Central memory CD8-positive, alpha-beta T cell (primary cell): ENCODE results near the gene ADARB2.

Experiments
- ATAC-seq: fragments of 150-1000 bp; cut with Tn5 transposase; replicated peaks from 2 replicates; pipeline ENCODE4 v1.10.0; 2022; ENCODE audit warnings: mild to moderate bottlenecking, moderate FRiP score, moderate number of reproducible peaks; ENCODE audit not compliant: poor library complexity, severe bottlenecking; ENCODE audit errors: extremely low read depth
- DNase-seq, 2 donors: peaks; one replicate each; pipeline ENCODE4 v3.0.0; 2021; ENCODE audit warnings: low spot score in 2 of 2
- H3K27ac Mint-ChIP-seq: one replicate; pipeline ENCODE4 v1.8.0; 2022; ENCODE audit warnings: low read depth, mild to moderate bottlenecking, moderate library complexity, mixed read lengths
- H3K27me3 Mint-ChIP-seq: one replicate; pipeline ENCODE4 v1.8.0; 2022; ENCODE audit warnings: mixed read lengths
- H3K36me3 Mint-ChIP-seq: one replicate; pipeline ENCODE4 v1.8.0; 2022; ENCODE audit warnings: mild to moderate bottlenecking, moderate library complexity, mixed read lengths; ENCODE audit not compliant: insufficient read depth
- H3K4me1 Mint-ChIP-seq: one replicate; pipeline ENCODE4 v1.8.0; 2022; ENCODE audit warnings: mixed read lengths
- H3K4me3 Mint-ChIP-seq: one replicate; pipeline ENCODE4 v1.8.0; 2022; ENCODE audit warnings: mild to moderate bottlenecking, moderate library complexity, mixed read lengths
- H3K9me3 Mint-ChIP-seq: one replicate; pipeline ENCODE4 v1.8.0; 2022; ENCODE audit warnings: mixed read lengths

The ADARB2 gene

DNA sequence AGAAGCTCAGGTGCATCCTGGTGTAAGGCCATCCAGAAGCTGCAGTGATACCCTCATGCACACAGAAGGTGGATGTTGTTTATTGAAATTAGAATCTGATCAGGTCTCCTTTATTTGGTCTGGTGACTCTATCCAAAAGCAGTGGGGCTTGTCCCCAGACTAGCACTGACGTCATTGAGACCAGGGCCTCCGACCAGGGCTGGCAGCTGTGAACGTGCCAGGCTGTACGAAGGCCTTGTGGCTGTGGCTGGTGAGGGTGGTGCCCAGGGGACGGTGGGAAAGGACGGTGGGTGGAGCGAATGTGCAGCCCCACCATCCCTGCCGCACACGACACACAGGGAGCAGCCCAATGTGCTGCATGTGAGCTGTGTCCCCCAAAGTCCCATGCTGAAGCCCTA lies 160.0 kb downstream of the ADARB2 start:
- ATAC-seq (no peak), DNase-seq (no peak)
- Mint-ChIP-seq H3K9me3 (no peaks in the 10 kb centered on the region), H3K27ac (no peak overlapping the region), H3K4me3 (no peak overlapping the region), H3K4me1 (no peaks in the 10 kb centered on the region), H3K27me3 (peaks cover 5% of the 10 kb centered on the region), H3K36me3 (no peaks in the 10 kb centered on the region)

DNA sequence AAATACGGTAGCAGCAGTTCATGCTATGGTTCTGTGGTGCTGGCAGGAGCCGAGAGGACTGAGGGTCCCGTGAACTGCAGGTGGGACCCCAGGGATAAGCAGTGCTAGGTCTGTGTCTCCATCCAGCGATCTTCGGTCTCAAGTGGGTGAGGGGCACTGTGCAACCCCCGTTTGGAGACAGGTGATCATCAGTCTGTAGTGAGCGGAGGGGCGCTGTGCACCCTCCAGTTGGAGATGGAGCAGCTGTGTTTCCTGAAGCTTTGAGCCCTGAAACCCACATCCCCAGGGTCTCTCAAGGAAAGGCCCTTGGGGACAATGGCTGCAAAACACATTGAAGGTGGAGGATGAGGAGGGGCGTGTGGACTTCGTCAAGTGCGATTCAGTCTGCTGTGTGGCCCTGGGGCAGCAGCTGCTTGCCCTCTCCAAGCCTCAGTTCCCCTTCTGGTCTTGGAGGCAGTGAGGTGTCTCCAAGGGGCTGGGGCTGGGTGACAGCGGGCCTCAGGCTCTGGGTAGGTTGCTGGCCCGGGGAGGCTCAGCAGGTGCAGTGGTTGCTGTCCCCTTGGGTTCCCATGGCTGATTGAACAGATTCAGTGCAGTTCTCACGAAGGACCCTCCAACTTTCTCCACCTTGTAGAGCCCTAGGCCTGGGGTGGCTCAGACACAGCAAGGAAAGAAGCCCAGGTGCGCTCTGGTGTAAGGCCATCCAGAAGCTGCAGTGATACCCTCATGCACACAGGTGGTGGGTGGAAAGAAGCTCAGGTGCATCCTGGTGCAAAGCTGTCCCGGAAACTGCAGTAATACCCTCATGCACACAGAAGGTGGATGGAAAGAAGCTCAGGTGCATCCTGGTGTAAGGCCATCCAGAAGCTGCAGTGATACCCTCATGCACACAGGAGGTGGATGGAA lies 160.6 kb downstream of the ADARB2 start:
- DNase-seq (no peak), ATAC-seq (no peak)
- H3K4me3 Mint-ChIP-seq: no peak overlapping the region
- H3K36me3 Mint-ChIP-seq: peaks cover 3% of the 10 kb centered on the region
- H3K4me1 Mint-ChIP-seq: no peaks in the 10 kb centered on the region
- peaks cover 2% of the 10 kb centered on the region for H3K9me3 Mint-ChIP-seq
- H3K27ac Mint-ChIP-seq: no peak overlapping the region
- peaks cover 11% of the 10 kb centered on the region for H3K27me3 Mint-ChIP-seq

DNA sequence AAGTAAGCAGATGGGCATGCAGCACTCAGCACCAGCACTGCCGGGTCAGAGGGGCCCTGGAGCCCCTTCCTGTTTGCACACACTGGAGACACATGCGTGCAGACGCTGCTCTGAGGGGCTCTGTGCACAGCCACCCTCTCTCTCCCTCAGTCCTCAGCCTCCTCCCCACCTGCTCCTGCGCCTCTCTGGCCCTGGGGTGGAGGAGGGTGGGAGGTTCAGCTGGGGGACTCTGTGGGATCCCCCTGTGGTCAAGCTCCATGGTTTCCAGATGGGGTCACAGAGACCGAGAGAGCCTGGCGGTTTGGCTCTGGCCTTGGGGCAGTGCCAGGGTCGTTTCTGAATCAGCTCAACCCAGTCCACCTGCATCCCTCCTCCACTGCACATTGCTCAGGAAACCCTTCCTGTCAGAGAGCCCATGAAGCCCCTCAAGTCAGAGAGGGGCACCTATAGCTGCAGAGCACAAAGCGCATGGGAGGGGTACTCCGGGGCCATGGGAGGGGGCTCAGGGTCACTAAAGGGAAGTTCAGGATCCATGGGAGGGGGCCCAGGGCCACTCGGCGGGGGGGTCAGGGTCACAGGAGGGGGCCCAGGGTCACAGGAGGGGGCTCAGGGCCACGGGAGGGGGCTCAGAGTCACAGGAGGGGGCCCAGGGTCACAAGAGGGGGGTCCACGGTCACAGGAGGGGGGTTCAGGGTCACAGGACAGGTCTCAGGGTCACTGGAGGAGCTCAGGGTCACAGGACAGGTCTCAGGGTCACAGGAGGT lies 161.7 kb downstream of the ADARB2 start:
- DNase-seq (no peak), ATAC-seq (no peak)
- Mint-ChIP-seq H3K9me3 (peaks cover 7% of the 10 kb centered on the region), H3K4me1 (no peaks in the 10 kb centered on the region), H3K4me3 (no peak overlapping the region), H3K36me3 (peaks cover 5% of the 10 kb centered on the region), H3K27ac (no peak overlapping the region), H3K27me3 (peaks cover 19% of the 10 kb centered on the region)

DNA sequence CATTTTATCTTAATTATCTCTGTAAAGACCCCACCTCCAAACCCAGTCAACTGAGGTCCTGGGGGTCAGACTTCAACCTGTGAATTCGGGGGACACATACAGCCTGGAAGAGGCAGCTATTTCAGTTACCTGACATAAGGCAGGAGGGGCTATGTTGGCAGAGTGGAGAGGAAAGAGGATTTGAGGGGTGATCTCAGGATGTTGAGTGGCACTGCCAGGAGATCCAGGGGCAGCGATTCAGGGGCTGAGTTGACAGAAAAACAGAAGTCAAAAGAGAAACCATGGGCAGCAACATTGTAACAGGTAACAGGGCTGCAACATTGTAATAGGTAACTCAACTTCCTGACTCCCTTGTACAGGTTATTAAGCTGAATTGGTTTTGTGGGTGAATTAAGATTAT lies 162.6 kb downstream of the ADARB2 start:
- H3K27me3 Mint-ChIP-seq: peaks cover 19% of the 10 kb centered on the region
- ATAC-seq: no peak
- no peak overlapping the region for H3K27ac Mint-ChIP-seq
- no peak overlapping the region for H3K4me3 Mint-ChIP-seq
- peaks cover 5% of the 10 kb centered on the region for H3K36me3 Mint-ChIP-seq
- no peaks in the 10 kb centered on the region for H3K4me1 Mint-ChIP-seq
- peaks cover 7% of the 10 kb centered on the region for H3K9me3 Mint-ChIP-seq
- DNase-seq: no peak

DNA sequence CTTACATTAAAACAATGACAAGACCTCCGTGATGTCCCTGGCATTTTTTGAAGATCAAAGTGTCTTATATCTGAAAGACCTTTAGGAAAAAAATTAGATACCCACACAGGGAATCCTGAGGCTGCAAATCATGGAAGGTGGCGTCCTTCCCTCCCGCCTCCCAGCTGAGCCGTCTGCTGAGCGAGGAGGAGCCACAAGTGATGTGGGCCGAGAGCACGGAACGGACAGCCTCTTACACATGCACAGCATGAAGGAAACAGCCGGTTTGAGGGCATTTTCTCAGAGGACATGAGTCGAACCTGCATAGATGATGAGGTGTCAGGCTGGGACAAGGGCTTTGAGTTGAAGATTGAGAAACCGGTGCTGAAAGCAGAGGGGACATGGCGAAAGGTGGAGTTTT lies 163.3 kb downstream of the ADARB2 start:
- DNase-seq (no peak), ATAC-seq (no peak)
- Mint-ChIP-seq H3K36me3 (peaks cover 5% of the 10 kb centered on the region), H3K27me3 (peaks cover 19% of the 10 kb centered on the region), H3K27ac (no peak overlapping the region), H3K4me3 (no peak overlapping the region), H3K4me1 (no peaks in the 10 kb centered on the region), H3K9me3 (peaks cover 7% of the 10 kb centered on the region)

DNA sequence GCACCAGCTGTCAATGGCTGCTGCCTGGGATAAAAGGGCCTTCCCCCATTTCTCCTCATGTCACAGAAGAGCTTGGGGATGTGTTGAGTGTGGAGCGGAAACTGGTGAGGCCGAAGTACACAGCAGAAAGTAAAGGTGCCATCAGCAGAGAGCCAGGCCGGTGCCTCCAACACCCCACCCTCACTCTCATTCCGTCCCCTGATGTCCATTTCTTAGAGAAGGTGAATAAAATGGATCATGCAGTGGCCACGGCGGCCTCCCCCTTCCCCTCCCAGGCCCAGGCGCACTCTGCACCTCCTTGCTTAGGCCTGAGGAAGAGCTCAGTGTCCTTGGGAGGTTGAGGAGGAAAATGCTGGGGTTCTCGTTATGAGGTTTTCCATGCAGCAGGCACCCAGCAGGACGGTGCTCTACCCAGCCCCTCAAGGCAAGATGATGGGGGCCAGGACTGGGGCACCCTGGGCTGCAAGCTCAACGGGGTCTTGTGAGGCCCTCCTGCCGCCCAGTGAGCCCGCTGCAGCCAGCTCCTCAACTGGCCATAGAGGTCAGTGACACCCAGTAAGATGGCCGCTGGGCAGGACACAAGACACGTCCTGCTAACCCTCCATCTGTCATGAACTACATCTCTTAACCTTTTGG lies 163.9 kb downstream of the ADARB2 start:
- no peak for DNase-seq
- Mint-ChIP-seq H3K27ac (no peak overlapping the region), H3K36me3 (peaks cover 5% of the 10 kb centered on the region), H3K27me3 (peaks cover 23% of the 10 kb centered on the region), H3K9me3 (peaks cover 7% of the 10 kb centered on the region), H3K4me3 (no peak overlapping the region), H3K4me1 (no peaks in the 10 kb centered on the region)
- ATAC-seq: no peak

DNA sequence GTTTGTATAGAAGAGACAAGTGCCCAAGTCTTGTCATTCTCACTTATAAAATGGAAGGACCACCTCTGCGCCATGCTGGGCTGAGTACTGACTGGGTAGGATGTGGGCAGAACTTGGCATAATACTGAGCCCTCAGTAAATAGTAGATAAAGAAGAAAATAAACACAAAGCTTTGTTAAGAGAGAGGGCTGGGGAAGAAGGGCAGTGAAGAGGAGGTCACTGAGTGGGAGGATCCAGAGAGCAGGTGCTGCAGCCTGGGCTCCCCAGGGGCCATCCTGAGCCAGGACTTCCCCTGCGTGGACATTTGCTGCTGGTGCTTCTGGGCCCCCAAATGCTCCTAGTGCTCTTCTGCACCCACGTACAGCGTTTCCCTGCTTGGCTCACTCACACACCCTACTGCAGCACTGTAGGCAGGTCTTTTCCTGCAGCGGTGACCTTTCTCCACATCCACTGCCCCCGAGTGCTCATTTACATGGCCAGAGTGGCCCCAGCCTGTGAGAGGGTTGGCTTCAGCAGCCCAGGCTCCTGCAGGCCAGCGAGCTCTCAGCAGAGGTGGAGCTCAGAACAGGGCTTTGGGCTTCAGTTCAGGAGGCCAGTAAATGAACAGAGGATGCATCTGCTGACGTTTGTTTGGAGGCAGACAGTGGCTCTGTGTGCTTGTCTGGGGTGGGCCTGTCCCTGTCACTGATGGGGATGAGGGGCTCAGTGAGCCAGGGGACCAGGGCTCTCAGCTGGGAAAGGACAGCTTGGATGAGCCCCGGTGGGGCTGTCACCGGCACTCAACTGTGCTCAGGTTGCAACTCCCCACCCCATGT lies 164.6 kb downstream of the ADARB2 start:
- peaks cover 7% of the 10 kb centered on the region for H3K9me3 Mint-ChIP-seq
- DNase-seq (no peak), ATAC-seq (no peak)
- H3K4me1 Mint-ChIP-seq: no peaks in the 10 kb centered on the region
- H3K4me3 Mint-ChIP-seq: no peak overlapping the region
- H3K27me3 Mint-ChIP-seq: peaks cover 29% of the 10 kb centered on the region
- no peak overlapping the region for H3K27ac Mint-ChIP-seq
- H3K36me3 Mint-ChIP-seq: peaks cover 5% of the 10 kb centered on the region

DNA sequence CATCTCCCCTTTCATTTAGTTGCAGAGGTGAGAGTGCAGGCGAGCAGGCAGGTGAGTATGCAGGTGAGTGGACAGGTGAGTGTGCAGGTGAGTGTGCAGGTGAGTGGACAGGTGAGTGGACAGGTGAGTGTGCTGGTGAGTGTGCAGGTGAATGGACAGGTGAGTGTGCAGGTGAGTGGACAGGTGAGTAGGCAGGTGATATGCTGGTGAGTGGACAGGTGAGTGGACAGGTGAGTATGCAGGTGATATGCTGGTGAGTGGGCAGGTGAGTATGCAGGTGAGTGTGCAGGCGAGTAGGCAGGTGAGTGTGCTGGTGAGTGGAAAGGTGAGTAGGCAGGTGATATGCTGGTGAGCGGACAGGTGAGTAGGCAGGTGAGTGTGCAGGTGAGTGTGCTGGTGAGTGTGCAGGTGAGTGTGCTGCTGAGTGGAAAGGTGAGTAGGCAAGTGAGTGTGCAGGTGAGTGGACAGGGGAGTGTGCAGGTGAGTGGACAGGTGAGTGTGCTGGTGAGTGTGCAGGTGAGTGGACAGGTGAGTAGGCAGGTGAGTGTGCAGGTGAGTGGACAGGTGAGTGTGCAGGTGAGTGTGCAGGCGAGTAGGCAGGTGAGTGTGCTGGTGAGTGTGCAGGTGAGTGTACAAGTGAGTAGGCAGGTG lies 165.6 kb downstream of the ADARB2 start:
- peaks cover 29% of the 10 kb centered on the region for H3K27me3 Mint-ChIP-seq
- DNase-seq: no peak
- H3K36me3 Mint-ChIP-seq: peaks cover 5% of the 10 kb centered on the region
- no peak for ATAC-seq
- H3K9me3 Mint-ChIP-seq: peaks cover 7% of the 10 kb centered on the region
- H3K4me3 Mint-ChIP-seq: no peak overlapping the region
- no peak overlapping the region for H3K27ac Mint-ChIP-seq
- H3K4me1 Mint-ChIP-seq: no peaks in the 10 kb centered on the region

DNA sequence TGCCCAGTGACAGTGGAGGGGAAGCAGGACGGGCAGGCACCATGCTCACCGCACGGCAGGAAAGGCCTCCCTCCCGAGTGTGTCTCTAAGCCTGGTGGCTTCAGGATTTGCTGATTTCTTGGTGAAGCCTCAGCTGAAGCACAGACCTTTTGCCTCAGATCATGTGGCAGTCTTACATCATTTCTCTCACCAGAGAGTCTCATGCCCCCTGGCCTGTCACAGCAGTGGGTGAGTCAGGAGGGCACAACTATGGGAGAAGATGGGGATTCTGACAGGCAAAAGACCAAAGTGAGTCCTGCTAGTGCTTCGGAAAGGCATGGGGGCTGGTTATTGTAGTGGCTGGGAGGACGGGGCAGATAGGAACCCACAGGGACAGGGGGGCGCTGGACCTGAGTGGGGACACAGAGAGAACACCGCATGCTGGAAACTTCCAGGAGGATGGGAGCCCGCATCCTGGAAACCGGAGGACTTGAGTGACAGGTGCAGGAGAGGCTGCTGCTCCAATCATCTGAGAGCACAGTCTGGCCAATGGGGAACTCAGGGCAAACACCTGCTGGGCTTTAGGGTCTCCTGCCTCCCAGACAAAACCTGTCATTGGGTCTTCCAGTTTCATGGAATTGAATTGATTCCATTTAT lies 166.8 kb downstream of the ADARB2 start:
- H3K27me3 Mint-ChIP-seq: peaks cover 29% of the 10 kb centered on the region
- H3K4me3 Mint-ChIP-seq: no peak overlapping the region
- H3K36me3 Mint-ChIP-seq: peaks cover 5% of the 10 kb centered on the region
- DNase-seq (no peak), ATAC-seq (no peak)
- no peak overlapping the region for H3K27ac Mint-ChIP-seq
- no peaks in the 10 kb centered on the region for H3K4me1 Mint-ChIP-seq
- H3K9me3 Mint-ChIP-seq: peaks cover 7% of the 10 kb centered on the region

DNA sequence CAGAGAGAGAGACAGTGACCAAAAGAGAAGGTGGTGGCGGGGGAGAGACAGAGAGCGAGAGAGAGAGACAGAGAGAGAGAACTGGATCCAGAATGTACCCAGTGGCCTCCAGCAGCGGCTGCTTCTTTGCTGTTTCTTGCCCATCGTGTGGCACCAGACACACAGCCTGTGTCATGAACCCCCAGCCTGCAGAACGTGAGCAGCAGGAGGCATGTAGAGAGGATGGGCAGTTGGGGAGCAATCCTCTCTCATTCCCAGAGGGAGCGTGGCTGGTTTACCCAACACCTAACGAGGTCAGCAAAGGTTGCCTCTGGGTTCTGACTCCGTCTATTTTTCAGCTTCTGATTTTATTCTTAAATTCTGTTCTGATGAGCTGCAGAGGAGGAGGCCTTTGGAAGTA lies 168.1 kb downstream of the ADARB2 start:
- Mint-ChIP-seq H3K4me3 (no peak overlapping the region), H3K27me3 (peaks cover 37% of the 10 kb centered on the region), H3K36me3 (peaks cover 5% of the 10 kb centered on the region), H3K9me3 (peaks cover 7% of the 10 kb centered on the region), H3K4me1 (no peaks in the 10 kb centered on the region), H3K27ac (no peak overlapping the region)
- DNase-seq (no peak), ATAC-seq (no peak)

DNA sequence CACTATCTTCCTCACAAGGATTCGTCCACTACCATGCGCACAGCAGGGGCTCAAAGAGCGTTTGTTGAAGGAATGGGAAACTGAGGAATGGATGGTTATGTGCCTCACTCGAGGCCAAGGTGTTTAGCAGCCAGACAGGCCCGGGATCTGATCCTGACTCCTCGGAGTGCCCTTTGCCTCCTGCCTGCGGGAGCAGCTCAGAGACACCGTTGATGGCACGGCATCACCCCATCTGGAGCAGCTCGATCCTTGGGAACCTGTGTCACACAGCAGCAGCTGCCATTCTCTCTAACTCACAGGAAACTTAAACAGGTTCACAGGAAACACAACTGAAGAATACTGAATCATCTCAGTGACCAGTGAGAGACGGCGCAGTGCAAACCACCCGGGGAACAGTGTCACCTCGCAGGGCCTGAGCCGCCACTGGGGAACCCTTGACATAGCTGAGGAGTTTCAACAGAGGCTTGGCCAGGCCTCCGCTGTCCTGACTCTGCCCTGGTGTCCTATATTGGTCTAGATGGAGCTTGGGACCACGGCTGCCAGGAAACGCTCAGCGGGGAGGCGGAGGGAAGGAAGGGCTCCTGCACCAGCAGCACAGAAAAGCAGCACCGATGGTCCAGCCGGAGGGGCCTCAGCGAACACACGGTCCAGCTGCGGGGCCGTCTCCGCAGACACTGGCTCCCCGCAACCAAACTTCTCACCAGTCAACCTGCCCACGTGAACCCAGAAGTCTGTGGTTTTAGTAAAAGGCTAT lies 169.4 kb downstream of the ADARB2 start:
- DNase-seq: no peak
- H3K27ac Mint-ChIP-seq: no peak overlapping the region
- H3K36me3 Mint-ChIP-seq: peaks cover 5% of the 10 kb centered on the region
- no peak overlapping the region for H3K4me3 Mint-ChIP-seq
- H3K4me1 Mint-ChIP-seq: no peaks in the 10 kb centered on the region
- peaks cover 41% of the 10 kb centered on the region for H3K27me3 Mint-ChIP-seq
- no peak for ATAC-seq
- H3K9me3 Mint-ChIP-seq: peaks cover 7% of the 10 kb centered on the region
